ENCODE measurements around the gene EPHB3. TPM values are rescaled to one million over a fixed set of nuclear protein-coding genes. Genes with fewer than 3 reads are reported as not detected.

Gene EPHB3
- polyA plus RNA-seq, 3 donors: 0.71 to 1.2 (median 0.80) TPM

- H3K27me3 Mint-ChIP-seq (ENCODE audit: low read depth in 3 of 3): peaks cover 16 to 24% (median 24%) of the 10 kb centered on the region in 3 donors
- no peak for TF ChIP-seq CTCF (IDR thresholded peaks at IDR 0.05)
- no peak overlapping the region for H3K9ac ChIP-seq (ENCODE audit: insufficient read depth, low read length, poor library complexity, severe bottlenecking)
- H3K36me3 Mint-ChIP-seq: no peaks in the 10 kb centered on the region
- no peaks in the 10 kb centered on the region for H3K36me3 ChIP-seq (replicated peaks in 1 of 2; ENCODE audit: control insufficient read depth in 1 of 2, insufficient read depth in 2 of 2, low read length in 2 of 2)
- intact Hi-C loops (cut with micrococcal nuclease): no loop called here
- WGBS (ENCODE audit: insufficient coverage): 89% methylated on average over 2 of the region's 8 CpGs
- no peak overlapping the region for H2AFZ ChIP-seq (ENCODE audit: insufficient read depth, low read depth, low read length, poor library complexity, severe bottlenecking)
- no peak overlapping the region for H3K4me3 ChIP-seq (replicated peaks in 1 of 3; ENCODE audit: low read depth in 2 of 3, low read length in 3 of 3)
- peaks cover 0 to 5% of the 10 kb centered on the region in 2 donors for H3K27me3 ChIP-seq (ENCODE audit: control insufficient read depth in 2 of 2, insufficient read depth in 2 of 2, low read length in 2 of 2)
- H3K27ac Mint-ChIP-seq: no peak overlapping the region
- H3K4me1 ChIP-seq (ENCODE audit: control insufficient read depth in 1 of 2, insufficient read depth in 2 of 2, low read length in 2 of 2): peaks cover 0 to 4% of the 10 kb centered on the region in 2 donors
- H4K20me1 ChIP-seq (ENCODE audit: insufficient read depth, low read length): no peaks in the 10 kb centered on the region
- H3K9me3 Mint-ChIP-seq: no peaks in the 10 kb centered on the region
- no peaks in the 10 kb centered on the region for H3K9me3 ChIP-seq (replicated peaks in 1 of 2; ENCODE audit: control insufficient read depth in 1 of 2, insufficient read depth in 1 of 2, low read length in 2 of 2)
- no peak overlapping the region for H3K27ac ChIP-seq (ENCODE audit: low read depth in 1 of 2, low read length in 2 of 2)
- no peaks in the 10 kb centered on the region for H3K79me2 ChIP-seq (ENCODE audit: insufficient read depth, low read length)
- peaks cover 8% of the 10 kb centered on the region for H3K4me1 Mint-ChIP-seq
- DNase-seq: peak in 1 of 3 donors; percentile 24
- H3K4me3 Mint-ChIP-seq: no peak overlapping the region
- H3K4me2 ChIP-seq (replicated peaks; ENCODE audit: extremely low read depth, low read length, poor library complexity, severe bottlenecking): no peak overlapping the region
Measured at GRCh38 chr3:184531626-184532280, 29.8 kb upstream of the EPHB3 start.

DNA sequence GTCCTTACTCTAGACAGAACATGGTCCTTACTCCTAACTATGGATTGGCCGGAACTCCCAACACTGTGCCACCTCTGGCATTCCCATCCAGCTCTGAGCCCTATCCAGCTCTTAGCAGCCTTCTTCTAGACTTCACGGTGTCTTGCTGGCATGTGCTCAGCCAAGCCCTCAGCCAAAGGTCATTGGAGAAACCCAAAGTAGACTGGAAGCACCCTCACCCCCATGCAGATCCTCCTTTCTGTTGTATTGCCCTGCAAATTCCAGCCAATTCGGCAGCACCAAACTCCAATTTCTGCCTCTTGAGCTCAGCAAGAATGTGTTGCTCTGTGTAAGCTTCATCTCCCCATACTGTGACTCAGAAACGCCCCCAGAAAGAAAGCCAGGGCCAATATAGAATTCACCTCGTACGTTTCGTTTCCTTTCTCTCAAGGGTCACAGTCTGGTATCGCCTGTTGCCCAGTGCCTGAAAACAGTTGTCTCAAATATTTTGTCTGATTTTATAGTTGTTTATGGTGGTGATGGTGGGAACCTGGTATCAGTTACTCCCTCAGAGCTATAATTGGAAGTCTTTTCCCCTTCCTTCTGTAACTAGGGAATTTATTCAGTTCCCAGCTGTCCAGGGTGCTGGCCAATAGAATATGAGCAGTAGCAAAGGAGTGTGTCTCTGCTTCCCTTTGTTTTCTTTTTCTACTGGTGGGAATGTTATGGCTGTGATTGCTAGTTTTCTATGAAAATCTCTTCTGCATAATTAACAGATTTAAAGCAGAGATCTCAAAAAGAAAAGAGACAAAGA, 28.4 kb upstream of the EPHB3 start:
- intact Hi-C loops (cut with micrococcal nuclease): no loop called here
- WGBS (ENCODE audit: insufficient coverage): 92% methylated on average over 6 of the region's 8 CpGs
- Histone ChIP-seq H3K9ac (ENCODE audit: insufficient read depth, low read length, poor library complexity, severe bottlenecking) (no peak overlapping the region), H3K9me3 (replicated peaks in 1 of 2; ENCODE audit: control insufficient read depth in 1 of 2, insufficient read depth in 1 of 2, low read length in 2 of 2) (no peaks in the 10 kb centered on the region), H3K36me3 (replicated peaks in 1 of 2; ENCODE audit: control insufficient read depth in 1 of 2, insufficient read depth in 2 of 2, low read length in 2 of 2) (no peaks in the 10 kb centered on the region), H3K4me1 (ENCODE audit: control insufficient read depth in 1 of 2, insufficient read depth in 2 of 2, low read length in 2 of 2) (peaks cover 0 to 4% of the 10 kb centered on the region in 2 donors), H3K27me3 (ENCODE audit: control insufficient read depth in 2 of 2, insufficient read depth in 2 of 2, low read length in 2 of 2) (no peaks in the 10 kb centered on the region), H2AFZ (ENCODE audit: insufficient read depth, low read depth, low read length, poor library complexity, severe bottlenecking) (no peak overlapping the region), H3K4me3 (replicated peaks in 1 of 3; ENCODE audit: low read depth in 2 of 3, low read length in 3 of 3) (no peak overlapping the region), H3K27ac (ENCODE audit: low read depth in 1 of 2, low read length in 2 of 2) (no peak overlapping the region), H3K79me2 (ENCODE audit: insufficient read depth, low read length) (no peaks in the 10 kb centered on the region), H3K4me2 (replicated peaks; ENCODE audit: extremely low read depth, low read length, poor library complexity, severe bottlenecking) (no peak overlapping the region), H4K20me1 (ENCODE audit: insufficient read depth, low read length) (no peaks in the 10 kb centered on the region)
- no peak for DNase-seq
- no peaks in the 10 kb centered on the region for H3K36me3 Mint-ChIP-seq
- H3K4me3 Mint-ChIP-seq: peak overlapping the region in 1 of 2 donors; percentile 0
- peaks cover 16 to 25% (median 17%) of the 10 kb centered on the region in 3 donors for H3K27me3 Mint-ChIP-seq (ENCODE audit: low read depth in 3 of 3)
- no peak overlapping the region for H3K27ac Mint-ChIP-seq
- H3K4me1 Mint-ChIP-seq: peaks cover 8% of the 10 kb centered on the region
- no peaks in the 10 kb centered on the region for H3K9me3 Mint-ChIP-seq
- no peak for TF ChIP-seq CTCF (IDR thresholded peaks at IDR 0.05)
